ENCODE data around the gene BEAN1.
"Not testable (repeated sequence)": the region's sequence is repeated elsewhere in the genome, so short reads cannot be mapped to it uniquely, and the experiment has no call there.

BEAN1 gene

DNA sequence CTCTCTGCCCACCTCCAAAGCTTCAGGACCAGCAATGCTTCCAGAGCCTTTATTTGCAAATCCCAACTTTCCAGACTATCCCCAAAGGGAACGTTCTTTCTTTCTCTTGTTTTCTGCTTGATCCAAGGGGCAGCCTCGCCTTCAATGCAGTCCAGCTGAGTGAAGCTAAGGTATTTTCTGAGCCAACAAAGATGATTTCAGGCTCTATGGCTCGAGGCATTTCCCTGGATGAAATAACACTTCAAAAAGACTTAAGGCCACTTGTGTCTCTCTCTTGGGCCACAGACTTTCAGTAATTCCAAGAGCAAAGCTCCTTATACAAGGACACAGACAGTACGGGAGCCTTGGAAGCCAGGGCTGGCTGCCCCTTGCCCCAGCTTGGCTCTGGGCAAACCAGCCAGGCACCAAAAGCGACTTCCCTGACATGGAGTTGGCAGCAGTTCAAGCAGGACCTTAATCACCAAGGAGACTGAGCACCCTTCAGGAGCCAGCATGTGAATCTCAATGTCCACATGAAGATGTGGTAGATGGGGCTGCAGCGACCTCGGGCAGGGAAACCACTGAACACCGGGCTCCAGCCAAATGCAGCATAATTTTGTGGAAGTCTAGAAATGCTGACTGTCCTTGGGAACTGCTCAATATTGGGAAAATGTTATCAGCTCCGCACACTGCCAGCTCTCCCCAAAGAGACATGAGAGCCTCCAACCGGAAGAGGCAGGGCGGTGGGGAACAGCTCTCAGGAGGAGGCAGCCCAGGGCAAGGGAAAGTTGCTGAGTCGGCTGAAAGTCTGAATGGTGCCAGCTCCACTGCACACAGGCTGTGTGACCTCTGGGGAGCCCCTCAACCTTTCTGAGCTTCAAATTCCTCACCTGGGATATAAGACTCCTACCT is 83.9 kb downstream of the BEAN1 start:
- DNase-seq = peak in 1 of 2 experiments; percentile 30

DNA sequence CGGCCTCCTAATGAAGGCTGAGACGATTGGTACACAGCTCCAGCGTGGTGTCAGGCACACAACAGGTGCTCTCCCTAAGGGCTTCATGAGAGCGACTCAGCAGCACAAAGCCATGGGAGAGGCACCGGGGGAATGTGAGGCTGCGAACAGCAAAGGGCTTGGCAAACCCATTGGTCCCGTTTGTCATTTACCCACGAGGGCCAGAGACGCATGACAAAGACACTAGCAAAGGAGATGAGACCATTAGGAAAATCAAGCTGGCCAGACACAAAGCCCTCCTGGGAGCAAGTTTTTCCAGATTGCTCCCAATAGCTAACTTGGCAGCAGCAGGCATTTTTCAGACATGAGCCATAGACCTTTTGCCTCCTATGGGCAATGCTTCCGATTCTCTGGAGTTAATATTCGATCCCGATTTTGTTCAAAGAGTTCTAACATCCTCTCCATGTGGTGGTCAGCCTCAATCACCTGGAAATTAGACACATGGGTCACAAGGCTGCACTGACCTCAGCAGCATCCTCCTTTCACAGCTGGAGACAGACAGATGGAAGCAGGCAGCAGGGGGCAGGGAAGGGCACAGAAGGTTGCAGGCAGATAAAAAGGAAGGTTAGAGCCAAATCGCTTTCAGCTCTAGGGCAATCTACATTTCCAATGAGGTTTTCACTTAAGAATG is 84.6 kb downstream of the BEAN1 start:
- peak; percentile 37 to 61 for DNase-seq

DNA sequence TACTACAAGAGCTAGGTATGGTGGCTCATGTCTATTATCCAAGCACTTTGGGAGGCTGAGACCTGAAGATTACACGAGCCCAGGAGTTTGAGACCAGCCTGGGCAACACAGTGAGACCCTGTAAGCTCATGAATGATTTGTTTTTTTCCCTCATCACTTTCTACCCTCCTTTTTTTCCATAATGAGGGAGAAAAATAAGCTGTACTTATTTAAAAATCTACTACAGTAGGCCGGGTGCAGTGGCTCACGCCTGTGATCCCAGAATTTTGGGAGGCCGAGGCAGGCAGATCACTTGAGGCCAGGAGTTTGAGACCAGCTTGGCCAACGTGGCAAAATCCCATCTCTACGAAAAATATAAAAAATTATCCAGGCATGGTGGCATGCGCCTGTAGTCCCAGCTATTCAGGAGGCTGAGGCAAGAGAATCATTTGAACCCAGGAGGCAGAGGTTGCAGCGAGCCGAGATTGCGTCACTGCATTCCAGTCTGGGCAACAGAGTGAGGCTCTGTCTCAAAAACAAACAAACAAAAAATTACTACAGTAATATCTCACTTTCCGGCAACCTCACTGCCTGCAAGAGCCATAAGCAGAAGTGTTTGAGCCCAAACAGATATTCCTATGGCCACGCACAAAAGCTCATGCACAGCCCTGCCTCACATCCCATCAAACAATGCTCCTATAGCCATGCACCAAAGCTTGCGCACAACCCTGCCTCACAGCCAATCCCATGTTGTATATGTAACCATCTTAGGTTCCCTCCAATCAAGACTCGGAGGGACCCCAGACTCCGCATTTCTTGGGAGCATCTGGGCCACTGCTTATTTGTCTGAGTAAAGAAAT is 85.4 kb downstream of the BEAN1 start:
- DNase-seq = no peak

DNA sequence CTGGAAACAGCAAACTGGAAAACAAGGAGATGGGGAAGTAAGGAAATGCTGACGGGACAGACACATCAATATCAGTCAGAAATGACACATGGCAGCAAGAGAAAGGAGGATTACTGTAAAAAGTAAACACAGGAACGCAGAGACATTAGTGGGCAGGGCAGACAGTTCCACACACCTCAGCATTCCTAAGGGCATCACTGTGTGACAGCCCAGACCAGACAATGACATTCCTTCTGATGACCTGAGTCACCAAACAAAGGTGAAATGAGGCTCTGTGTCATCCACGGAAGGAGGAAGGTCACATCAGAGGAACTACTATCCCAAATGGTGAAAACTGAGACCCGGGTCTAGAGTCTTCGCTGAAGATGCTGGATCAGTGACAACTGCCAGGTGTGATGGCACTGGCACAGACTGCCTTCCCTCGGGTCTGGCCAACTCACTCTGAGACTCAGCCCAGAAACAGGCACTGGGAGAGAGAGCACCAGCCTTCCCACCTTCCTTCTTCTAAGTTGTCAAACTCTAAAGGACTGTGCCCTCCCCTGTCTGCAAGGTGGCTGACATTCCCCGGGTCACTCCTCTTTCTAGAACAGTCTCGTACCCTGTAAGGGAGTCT is 86.1 kb downstream of the BEAN1 start:
- peak in 1 of 2 experiments; percentile 9 for DNase-seq

DNA sequence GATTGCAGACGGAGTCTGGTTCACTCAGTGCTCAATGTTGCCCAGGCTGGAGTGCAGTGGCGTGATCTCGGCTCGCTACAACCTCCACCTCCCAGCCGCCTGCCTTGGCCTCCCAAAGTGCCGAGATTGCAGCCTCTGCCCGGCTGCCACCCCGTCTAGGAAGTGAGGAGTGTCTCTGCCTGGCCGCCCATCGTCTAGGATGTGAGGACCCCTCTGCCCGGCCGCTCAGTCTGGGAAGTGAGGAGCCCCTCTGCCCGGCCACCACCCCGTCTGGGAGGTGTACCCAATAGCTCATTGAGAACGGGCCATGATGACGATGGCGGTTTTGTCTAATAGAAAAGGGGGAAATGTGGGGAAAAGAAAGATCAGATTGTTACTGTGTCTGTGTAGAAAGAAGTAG is 87.3 kb downstream of the BEAN1 start:
- DNase-seq = not testable (repeated sequence)

DNA sequence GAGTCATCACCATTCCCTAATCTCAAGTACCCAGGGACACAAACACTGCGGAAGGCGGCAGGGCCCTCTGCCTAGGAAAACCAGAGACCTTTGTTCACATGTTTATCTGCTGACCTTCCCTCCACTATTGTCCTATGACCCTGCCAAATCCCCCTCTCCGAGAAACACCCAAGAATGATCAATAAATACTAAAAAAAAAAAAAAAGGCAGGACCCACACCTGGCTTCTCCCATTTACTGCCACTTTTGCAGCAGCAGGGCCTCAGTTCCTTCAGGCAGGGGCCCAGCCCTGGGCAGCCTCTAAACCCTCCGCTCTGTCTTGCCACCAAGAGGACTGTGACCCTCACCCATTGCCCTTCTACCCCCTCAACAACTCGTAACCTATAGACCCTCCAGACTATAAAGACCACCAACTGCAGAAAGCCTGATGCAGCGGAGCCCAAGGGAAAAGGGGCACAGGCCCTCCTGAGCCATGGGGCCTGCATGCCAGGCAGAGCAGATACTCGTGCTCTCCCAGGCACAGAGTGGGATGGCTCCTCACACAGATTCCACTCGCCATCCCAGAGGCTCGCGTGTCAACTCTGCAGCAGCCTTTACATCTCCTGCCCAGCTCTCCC is 88.0 kb downstream of the BEAN1 start:
- not testable (repeated sequence) for DNase-seq

DNA sequence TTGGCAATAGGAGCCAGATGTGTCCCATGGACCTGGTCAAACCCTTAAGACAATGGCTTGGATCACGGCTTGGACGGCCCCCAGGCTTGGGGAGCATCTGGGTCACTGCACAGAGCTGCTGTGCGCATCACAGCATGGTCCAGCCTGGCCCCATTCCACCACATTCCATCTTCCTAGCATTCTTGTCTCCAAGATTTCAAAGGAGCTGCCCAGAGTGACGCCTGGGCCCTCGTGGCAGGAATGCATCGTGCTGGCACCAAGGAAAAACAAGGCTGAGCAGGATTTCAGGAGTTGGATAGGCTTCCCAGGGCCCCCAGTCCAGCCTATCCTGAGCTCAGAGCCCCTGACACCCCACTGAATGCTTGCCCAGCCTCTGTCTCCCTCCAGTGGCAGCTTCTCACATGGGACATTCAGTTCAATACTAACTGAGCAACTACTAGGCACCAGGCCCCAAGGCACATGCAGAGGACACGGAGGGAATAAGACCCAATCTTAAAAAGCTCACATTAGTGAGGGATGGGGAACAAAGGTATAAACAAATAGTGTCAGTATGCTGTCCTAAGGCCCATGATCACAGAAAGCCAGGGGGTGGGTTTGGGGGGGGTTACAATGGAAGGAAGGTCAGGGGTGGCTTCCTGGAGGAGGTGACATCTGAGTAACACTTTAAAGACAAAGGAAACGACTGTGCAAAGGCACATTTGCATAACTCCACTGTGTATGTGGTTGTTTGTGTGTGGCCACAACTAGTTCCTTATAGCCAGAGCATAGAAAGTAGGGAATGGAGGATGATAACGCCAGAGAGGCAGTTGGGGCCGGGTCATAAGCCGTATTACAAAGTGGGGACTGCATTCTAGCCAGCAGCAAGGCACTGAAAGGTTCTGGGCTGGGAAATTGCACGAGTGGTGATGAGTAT is 88.8 kb downstream of the BEAN1 start:
- peak in 1 of 2 experiments; percentile 31 for DNase-seq

DNA sequence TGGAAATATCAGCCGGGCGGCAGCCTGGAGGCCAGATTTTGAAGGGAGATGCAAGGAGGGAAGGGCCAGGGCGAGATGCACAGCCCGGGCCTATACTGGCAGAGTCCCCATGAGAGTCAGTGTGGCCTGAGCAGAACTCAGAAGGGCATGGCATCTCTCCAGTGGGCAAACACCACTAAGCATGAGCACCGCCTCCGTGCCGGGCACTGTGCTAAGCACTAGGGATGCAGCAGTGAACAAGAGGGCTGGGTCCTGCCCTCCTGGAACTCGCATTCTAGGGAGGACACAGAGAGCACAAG is 89.4 kb downstream of the BEAN1 start:
- no peak for DNase-seq

DNA sequence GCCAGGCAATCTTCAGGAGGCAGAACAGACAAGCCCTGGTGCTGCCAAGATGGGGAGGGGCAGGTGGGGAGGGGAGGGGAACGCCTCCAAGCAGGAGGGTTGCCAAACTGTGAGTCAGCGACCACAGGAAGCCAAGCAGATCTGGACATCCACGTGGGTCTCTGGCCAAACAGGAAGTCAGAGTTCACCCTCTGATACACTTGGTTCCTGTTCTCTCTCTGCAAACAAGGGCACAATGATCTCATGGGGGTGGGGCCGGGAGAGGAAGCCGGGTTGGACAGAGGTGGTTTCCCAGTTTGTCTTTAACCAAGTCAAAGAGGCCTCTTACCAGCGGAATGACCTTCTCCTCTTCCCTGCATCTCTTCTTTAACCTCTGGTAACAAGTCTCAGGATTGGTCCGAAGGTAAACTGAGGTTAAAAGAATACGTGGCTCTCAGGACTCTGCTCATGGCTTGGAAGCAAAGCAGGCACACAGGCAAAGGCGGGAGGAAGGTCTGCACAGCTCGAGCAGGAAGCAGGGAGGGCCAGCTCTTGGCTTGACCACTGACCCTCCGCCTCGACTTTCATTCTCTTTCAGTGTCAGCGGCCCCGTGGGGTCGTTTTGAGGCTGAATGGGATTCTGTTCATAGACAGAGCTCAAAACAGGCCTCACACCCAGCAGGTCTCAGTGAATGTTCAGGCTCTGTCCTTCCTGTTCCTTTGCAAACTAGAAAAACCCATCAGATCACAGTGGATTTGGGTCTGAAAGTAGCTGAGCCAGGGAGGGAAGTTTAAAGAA is 89.9 kb downstream of the BEAN1 start:
- peak; percentile 32 to 70 for DNase-seq

DNA sequence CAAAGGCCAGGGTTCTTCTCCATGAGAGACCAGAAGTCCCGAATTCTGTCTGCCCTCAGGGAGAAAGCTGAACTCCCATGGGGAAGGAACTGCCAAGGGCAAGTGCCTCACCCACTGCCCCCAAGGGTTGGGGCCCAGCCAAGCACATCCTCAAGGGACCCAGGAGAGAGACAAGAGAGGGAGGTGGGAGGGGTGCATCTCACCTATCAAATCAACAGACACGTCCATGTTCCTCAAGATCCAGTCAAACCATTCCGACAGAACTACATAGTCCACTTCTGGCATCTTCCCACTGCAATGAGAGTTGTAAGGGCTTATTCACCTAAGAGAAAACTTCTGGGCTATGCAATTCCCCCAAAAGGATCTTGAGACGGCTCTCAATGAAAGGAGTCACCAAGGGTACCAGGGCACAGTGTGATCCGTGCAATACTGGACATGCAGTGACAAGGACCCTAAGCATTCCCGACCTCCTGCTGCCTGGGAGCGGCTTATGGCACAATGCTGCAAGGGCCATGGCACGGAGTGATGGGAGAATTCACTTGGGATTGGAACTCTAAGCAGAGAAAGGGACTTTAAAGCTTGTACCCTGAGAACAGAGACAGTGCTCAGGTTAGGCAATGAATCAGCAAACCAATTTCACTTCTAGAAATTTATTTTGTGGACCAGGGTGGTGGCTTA is 90.6 kb downstream of the BEAN1 start:
- DNase-seq = no peak

DNA sequence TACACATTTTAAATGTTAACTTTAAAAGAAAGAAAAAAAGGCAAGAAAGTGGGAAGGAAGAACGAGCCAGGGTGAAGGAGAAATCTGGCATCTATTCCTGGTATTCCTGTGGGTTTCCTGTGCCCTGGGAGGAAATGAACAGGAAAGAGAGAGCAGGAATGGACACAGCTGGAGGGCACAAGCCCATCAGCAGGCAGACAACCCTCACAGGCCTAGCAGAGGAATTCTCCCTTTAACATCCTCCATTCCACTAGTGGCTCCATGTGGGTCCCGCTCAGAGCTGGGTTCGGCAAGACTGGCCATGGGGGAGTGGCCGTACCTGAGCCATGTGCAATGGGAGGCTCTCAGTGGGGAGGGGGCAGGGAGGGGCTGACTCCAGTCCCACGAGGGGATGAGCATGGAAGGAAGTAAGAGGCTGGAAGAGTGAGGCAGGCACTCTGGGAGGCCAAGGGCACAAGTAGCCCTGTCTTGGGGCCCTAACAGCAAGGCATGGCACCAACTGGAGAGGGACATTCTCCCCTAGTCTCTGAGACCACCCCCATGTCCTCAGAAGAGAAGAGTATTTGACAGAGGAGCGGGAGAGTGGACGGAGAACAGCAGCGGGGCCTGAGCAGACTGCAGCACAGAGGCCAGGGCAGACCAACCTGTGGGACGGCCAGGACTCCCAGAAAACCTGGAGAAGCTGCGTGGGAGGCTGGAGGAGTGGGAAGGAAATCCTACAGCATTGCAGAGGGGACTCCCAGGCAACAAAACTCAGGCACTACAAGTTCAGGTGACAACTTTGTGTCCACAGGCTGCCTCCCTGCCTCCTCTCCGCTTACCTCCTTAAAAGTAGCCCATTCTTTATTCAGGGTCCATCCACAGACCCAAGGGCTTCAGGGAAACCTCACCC is 92.6 kb downstream of the BEAN1 start:
- DNase-seq = no peak

DNA sequence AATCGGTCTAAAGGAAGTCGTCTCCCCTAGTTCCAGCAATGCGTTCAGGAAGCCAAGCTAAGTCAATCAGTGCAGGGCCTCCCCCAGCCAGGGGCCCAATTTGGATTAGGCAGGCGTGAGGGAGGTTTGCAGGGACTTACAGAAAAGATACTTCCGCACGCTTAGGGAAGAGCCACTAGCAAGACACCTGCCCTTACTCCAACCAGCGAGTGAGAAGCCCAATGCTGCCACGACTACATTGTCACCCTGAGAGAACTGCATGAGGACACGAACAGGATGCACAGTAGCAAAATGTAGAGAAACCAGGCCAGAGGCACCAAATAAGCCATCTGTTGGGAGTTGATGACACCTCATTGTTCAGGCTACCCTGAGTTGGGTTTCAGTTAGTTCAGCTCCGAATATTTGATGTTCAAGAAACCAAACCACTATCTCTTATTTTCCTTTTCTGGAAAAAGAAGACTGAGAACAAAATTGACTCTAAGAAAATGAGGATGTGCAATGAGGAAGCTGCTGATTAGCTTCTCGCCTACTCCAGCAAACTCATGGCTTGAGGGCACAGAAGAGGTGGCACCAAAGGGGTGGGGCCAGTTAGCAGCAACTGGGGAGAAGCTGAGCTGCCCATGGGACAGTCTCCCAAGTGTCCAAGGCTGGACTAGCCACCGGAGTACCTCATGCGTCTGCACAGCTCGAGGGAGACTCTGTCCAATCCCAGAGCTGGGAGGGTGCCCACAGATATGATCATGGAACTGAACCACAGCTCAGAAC is 93.5 kb downstream of the BEAN1 start:
- no peak for DNase-seq

DNA sequence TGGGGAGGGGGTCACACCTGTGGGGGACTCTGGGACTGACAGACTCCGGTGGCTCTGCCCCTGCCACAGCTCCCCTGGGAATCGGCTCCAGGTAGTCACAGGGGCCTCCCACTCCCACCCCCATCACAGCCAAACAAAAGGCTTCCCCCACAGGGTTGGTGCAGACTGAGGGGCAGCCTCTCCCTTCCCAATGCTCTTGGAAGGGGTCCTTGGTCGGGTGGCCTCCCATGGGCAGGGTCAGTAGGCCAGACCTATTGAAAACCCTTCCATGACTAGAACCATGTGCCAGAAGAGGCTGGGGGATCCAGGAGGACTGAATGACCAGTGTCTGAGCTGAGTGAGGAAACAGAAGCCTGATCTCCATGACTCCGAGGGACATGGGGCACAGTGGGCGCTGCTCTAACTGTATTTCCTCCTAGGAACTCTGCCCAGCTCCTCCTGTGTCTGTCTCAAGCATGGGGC is 94.2 kb downstream of the BEAN1 start:
- DNase-seq = no peak

DNA sequence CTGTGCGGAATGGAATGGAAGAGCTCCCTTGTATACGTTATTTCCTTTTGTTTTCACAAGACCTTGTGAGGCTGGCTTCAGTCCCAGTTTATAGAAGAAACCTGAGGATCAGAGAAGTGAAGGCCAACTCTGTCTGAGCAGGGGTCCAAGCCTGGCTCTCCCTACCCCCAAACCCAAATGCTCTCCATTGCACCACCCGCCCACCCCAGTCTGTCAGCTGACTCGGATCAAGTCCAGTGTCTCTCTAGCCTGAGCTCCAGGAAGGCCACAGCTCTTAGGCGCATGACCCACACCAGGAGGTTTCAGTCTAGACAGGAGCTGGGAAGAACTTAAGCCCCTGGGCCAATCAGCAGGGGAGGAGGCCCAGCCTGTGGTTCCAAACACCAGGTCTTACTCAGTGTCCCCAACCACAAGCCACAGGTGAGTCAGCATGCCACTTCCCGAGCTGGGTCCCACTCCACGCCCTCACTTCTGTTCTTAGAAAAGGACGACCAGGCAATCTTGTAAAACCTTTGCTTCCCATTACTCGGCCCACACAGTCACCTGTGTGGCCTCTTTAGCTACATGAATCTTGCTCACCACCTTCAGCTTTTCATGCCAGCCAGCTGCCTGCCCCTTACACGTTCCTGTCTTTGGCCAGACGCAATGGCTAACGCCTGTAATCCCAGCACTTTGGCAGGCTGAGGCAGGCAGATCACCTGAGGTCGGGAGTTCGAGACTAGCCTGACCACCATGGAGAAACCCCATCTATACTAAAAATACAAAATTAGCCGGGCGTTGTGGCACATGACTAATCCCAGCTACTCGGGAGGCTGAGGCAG is 95.1 kb downstream of the BEAN1 start:
- DNase-seq = no peak

DNA sequence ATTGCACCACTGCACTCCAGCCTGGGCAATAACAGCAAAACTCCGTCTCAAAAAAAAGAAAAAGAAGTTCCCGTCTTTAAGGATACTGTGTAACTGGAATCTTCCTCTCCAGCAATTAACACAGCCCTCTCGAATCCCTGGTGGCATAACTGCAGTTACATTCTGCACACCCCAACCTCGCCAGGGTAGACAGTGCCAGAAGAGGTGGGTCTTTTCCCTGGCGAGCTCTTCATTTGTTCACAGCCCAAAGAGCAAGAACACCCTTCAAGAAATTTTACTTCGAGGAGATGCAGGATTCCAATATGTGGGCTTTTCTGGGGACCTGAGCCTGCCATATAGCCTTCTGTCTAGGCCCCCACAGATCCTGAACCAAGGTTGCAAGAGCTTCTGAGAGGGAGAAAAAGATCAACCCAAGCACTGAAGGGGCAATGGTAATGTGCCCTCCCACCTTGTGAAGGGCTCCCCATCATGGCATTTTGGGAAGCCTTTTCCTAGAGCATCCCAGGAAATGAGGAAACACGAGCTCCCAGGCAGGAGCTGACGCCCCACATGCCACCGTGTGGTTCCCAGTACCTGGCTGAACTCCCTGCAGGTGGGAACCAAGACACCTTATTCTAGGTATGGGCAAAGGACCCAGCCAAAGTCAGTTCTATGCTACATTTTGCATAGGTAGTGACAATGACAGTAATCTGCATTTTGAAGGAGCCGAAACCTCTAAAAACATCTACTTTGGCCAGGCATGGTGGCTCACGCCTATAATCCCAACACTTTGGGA is 95.9 kb downstream of the BEAN1 start:
- no peak for DNase-seq

DNA sequence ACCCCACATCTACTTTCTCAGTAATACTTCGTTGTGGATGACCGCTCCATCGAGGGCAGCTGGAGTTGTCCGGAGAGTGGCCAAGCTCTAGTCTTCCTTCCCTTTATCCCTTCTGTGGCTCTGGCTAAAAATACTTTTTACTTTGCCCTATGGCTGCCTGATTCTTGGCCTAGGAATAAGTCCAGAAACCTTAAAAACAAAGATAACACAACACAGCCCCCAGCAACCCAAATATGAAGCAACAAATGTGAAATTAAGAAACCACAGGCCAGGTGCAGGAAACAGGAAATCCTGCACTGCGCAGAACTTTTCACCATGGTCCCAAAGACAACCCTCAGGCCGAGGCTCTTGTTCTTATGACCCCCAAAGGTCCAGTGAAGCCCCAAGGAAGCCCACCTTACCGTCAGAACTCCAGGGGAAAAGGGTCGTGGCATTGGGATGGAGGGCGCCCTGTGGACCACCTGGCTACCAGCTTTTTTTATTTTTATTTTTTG is 96.8 kb downstream of the BEAN1 start:
- DNase-seq = no peak
